H1 (cell line): ENCODE measurements around the gene MKX. TPM values are rescaled to one million over a fixed set of nuclear protein-coding genes. Genes with fewer than 3 reads are reported as not detected.

Experiments
- CTCF ChIA-PET: fragments of 300-600 bp; sonication (Branson Sonifier 250); formaldehyde crosslinking; loops from one replicate; lab custom pipeline; 2021; ENCODE audit not compliant: partially characterized antibody; lab: Charles Lee
- POLR2A ChIA-PET: fragments of 300-600 bp; sonication (Branson Sonifier 250); formaldehyde crosslinking; loops from one replicate; lab custom pipeline; 2021; ENCODE audit warnings: inconsistent platforms; ENCODE audit not compliant: partially characterized antibody; lab: Charles Lee
- DNase-seq, 2 experiments: peaks; one replicate each; pipeline versions ENCODE4 v3.0.0 to v3.0.0-alpha.2; 2010 to 2022; ENCODE audit warnings: low spot score in 2 of 2, low read depth in 1 of 2, mixed read lengths in 1 of 2
- FAIRE-seq: peaks from 2 replicates; lab custom pipeline; 2011; peaks lifted over from hg19 to GRCh38; lab: Jason Lieb, UNC
- H2AFZ ChIP-seq: 2 replicates; pipeline ENCODE4 v1.8.1; 2012; ENCODE audit warnings: low read length, inconsistent platforms
- H2AK5ac ChIP-seq: 2 replicates; pipeline ENCODE4 v1.6.1; 2013; ENCODE audit warnings: low read depth, low read length
- H2BK120ac ChIP-seq: replicated peaks from 2 replicates; pipeline ENCODE3; 2013; ENCODE audit warnings: low read depth, low read length, inconsistent platforms
- H2BK12ac ChIP-seq: 2 replicates; pipeline ENCODE4 v1.6.1; 2013; ENCODE audit warnings: low read depth, low read length
- H2BK15ac ChIP-seq: 2 replicates; pipeline ENCODE4 v1.6.1; 2013; ENCODE audit warnings: low read length
- H2BK20ac ChIP-seq: 2 replicates; pipeline ENCODE4 v1.6.1; 2013; ENCODE audit warnings: low read length
- H2BK5ac ChIP-seq: 2 replicates; pipeline ENCODE4 v1.6.1; 2013; ENCODE audit warnings: low read depth, low read length
- H3K14ac ChIP-seq: 2 replicates; pipeline ENCODE4 v1.6.1; 2013; ENCODE audit warnings: inconsistent platforms; ENCODE audit not compliant: insufficient read length
- H3K18ac ChIP-seq: 2 replicates; pipeline ENCODE4 v1.6.1; 2013; ENCODE audit warnings: low read length; ENCODE audit errors: extremely low read depth
- H3K23ac ChIP-seq: 2 replicates; pipeline ENCODE4 v1.6.1; 2013; ENCODE audit warnings: inconsistent platforms; ENCODE audit not compliant: insufficient read length
- H3K23me2 ChIP-seq: 2 replicates; pipeline ENCODE4 v1.6.1; 2013; ENCODE audit warnings: low read depth, low read length
- H3K27ac ChIP-seq: 2 replicates; pipeline ENCODE4 v1.6.1; 2011; ENCODE audit warnings: low read depth, low read length, inconsistent platforms
- H3K27me3 ChIP-seq, 4 experiments: replicated peaks in 1 of 4; 1 replicate in 1 of 4; 2 replicates in 3 of 4; pipeline versions ENCODE4 v1.6.1 to v1.8.1; 2011 to 2013; ENCODE audit warnings: low read length in 3 of 4, mild to moderate bottlenecking in 3 of 4, inconsistent platforms in 2 of 4, mixed read lengths in 2 of 4, moderate library complexity in 1 of 4; ENCODE audit not compliant: control insufficient read depth in 3 of 4, insufficient read depth in 3 of 4; ENCODE audit errors: extremely low read depth in 1 of 4
- H3K36me3 ChIP-seq, 4 experiments: 2 replicates each; pipeline versions ENCODE4 v1.6.1 to v1.8.1; 2011 to 2013; ENCODE audit warnings: mild to moderate bottlenecking in 4 of 4, low read length in 3 of 4, moderate library complexity in 2 of 4, control low read depth in 1 of 4, inconsistent platforms in 1 of 4; ENCODE audit not compliant: insufficient read depth in 4 of 4, control insufficient read depth in 2 of 4
- H3K4ac ChIP-seq: replicated peaks from 2 replicates; pipeline ENCODE3; 2013; ENCODE audit warnings: low read length, low read depth, mixed read lengths, inconsistent platforms; ENCODE audit not compliant: insufficient read length
- H3K4me1 ChIP-seq, 4 experiments: replicated peaks in 1 of 4; 1 replicate in 1 of 4; 2 replicates in 3 of 4; pipeline versions ENCODE4 v1.6.1 to v1.8.1; 2011 to 2013; ENCODE audit warnings: low read length in 3 of 4, inconsistent platforms in 2 of 4, mixed read lengths in 1 of 4; ENCODE audit not compliant: insufficient read depth in 4 of 4, control insufficient read depth in 3 of 4
- H3K4me2 ChIP-seq, 2 experiments: 2 replicates each; pipeline versions ENCODE4 v1.6.1 to v1.8.1; 2011 to 2013; ENCODE audit warnings: low read depth in 2 of 2, low read length in 2 of 2, control low read depth in 1 of 2, inconsistent platforms in 1 of 2, mild to moderate bottlenecking in 1 of 2; ENCODE audit not compliant: insufficient read depth in 1 of 2
- H3K4me3 ChIP-seq, 4 experiments: fragments of 200-600, 300-600 bp in 1 of 4; sonication (generic), shearing (Covaris generic), sonication (Bioruptor Twin) in 1 of 4; 2 replicates each; pipeline versions ENCODE4 v1.5.1 to v1.8.1; 2011 to 2016; ENCODE audit warnings: low read length in 4 of 4, low read depth in 3 of 4, control low read depth in 2 of 4, inconsistent platforms in 2 of 4, mild to moderate bottlenecking in 2 of 4, mixed read lengths in 1 of 4, moderate library complexity in 1 of 4; ENCODE audit not compliant: insufficient read depth in 2 of 4; ENCODE audit errors: extremely low read depth in 1 of 4
- H3K56ac ChIP-seq: replicated peaks from 2 replicates; pipeline ENCODE3; 2013; ENCODE audit warnings: low read depth, mild to moderate bottlenecking, mixed read lengths, low read length, inconsistent platforms; ENCODE audit not compliant: insufficient read length
- H3K79me1 ChIP-seq: 2 replicates; pipeline ENCODE4 v1.6.1; 2013; ENCODE audit warnings: low read depth, low read length, control low read depth
- H3K79me2 ChIP-seq, 2 experiments: 2 replicates each; pipeline versions ENCODE4 v1.6.1 to v1.8.1; 2012 to 2013; ENCODE audit warnings: low read length in 2 of 2, mild to moderate bottlenecking in 2 of 2, inconsistent platforms in 1 of 2; ENCODE audit not compliant: insufficient read depth in 2 of 2, control insufficient read depth in 1 of 2
- H3K9ac ChIP-seq, 4 experiments: replicated peaks in 1 of 4; 1 replicate in 1 of 4; 2 replicates in 3 of 4; pipeline versions ENCODE4 v1.6.1 to v1.8.1; 2011 to 2013; ENCODE audit warnings: low read depth in 3 of 4, low read length in 3 of 4, control low read depth in 2 of 4, mild to moderate bottlenecking in 2 of 4, moderate library complexity in 2 of 4, inconsistent platforms in 1 of 4; ENCODE audit errors: extremely low read depth in 1 of 4
- H3K9me3 ChIP-seq, 2 experiments: 2 replicates each; pipeline versions ENCODE4 v1.6.1 to v1.8.1; 2012 to 2013; ENCODE audit warnings: mild to moderate bottlenecking in 2 of 2, moderate library complexity in 2 of 2, control low read depth in 1 of 2, inconsistent platforms in 1 of 2, low read depth in 1 of 2, low read length in 1 of 2, mixed read lengths in 1 of 2; ENCODE audit not compliant: insufficient read depth in 2 of 2
- H4K20me1 ChIP-seq, 2 experiments: replicated peaks in 1 of 2; 2 replicates each; pipeline versions ENCODE3 to v1.8.1; 2011 to 2013; ENCODE audit warnings: inconsistent platforms in 2 of 2, low read length in 2 of 2, mild to moderate bottlenecking in 1 of 2; ENCODE audit not compliant: insufficient read depth in 2 of 2, control insufficient read depth in 1 of 2
- H4K5ac ChIP-seq: 2 replicates; pipeline ENCODE4 v1.6.1; 2013; ENCODE audit warnings: low read length, low read depth, mixed read lengths, inconsistent platforms; ENCODE audit not compliant: insufficient read length
- H4K8ac ChIP-seq: 2 replicates; pipeline ENCODE4 v1.8.0; 2013; ENCODE audit warnings: mild to moderate bottlenecking, moderate library complexity, low read length, inconsistent platforms; ENCODE audit not compliant: insufficient read depth; ENCODE audit errors: extremely low read depth
- H4K91ac ChIP-seq: replicated peaks from 2 replicates; pipeline ENCODE3; 2013; ENCODE audit warnings: low read length, mixed read lengths, inconsistent platforms; ENCODE audit not compliant: insufficient read length
- BCL11A ChIP-seq, 2 experiments: IDR thresholded peaks; one replicate each; pipeline ENCODE4 v1.6.1; 2011; ENCODE audit warnings: low read depth in 2 of 2, low read length in 2 of 2, mild to moderate bottlenecking in 2 of 2
- CEBPB ChIP-seq: IDR thresholded peaks from 2 replicates; pipeline ENCODE4 v1.6.1; 2012; ENCODE audit warnings: low read depth, low read length
- CTCF ChIP-seq, 3 experiments: IDR thresholded peaks; 1 replicate in 2 of 3; 2 replicates in 1 of 3; pipeline versions ENCODE4 v1.5.1 to v1.6.1; 2011; ENCODE audit warnings: low read length in 3 of 3, mild to moderate bottlenecking in 3 of 3, inconsistent platforms in 2 of 3, low read depth in 1 of 3, moderate library complexity in 1 of 3; ENCODE audit not compliant: insufficient read depth in 1 of 3; ENCODE audit errors: control extremely low read depth in 1 of 3
- EGR1 ChIP-seq: IDR thresholded peaks from 2 replicates; pipeline ENCODE4 v1.6.1; 2011; ENCODE audit warnings: low read depth, low read length, borderline replicate concordance
- EP300 ChIP-seq, 2 experiments: IDR thresholded peaks; 1 replicate in 1 of 2; 2 replicates in 1 of 2; pipeline ENCODE4 v1.6.1; 2011 to 2012; ENCODE audit warnings: low read depth in 2 of 2, low read length in 2 of 2, mild to moderate bottlenecking in 2 of 2, borderline replicate concordance in 1 of 2, inconsistent platforms in 1 of 2, moderate library complexity in 1 of 2
- HDAC6 ChIP-seq: IDR thresholded peaks from one replicate; pipeline ENCODE4 v1.7.1; 2012; ENCODE audit warnings: low read depth, mild to moderate bottlenecking, inconsistent platforms, low read length, moderate library complexity
- JUN ChIP-seq: IDR thresholded peaks from 2 replicates; pipeline ENCODE4 v1.6.1; 2011; ENCODE audit warnings: low read depth, mild to moderate bottlenecking, improper control_type of control experiment, low read length
- POU5F1 ChIP-seq: IDR thresholded peaks from 2 replicates; pipeline ENCODE4 v1.6.1; 2011; ENCODE audit warnings: low read depth, mild to moderate bottlenecking, low read length, moderate library complexity
- SAP30 ChIP-seq: fragments of 300-600 bp; sonication (generic); IDR thresholded peaks from 2 replicates; pipeline ENCODE4 v1.7.1; 2012; ENCODE audit warnings: low read length, moderate library complexity, mild to moderate bottlenecking, inconsistent platforms; ENCODE audit not compliant: insufficient read depth, insufficient replicate concordance
- TAF1 ChIP-seq: IDR thresholded peaks from 2 replicates; pipeline ENCODE4 v1.6.1; 2011; ENCODE audit warnings: mild to moderate bottlenecking, low read depth, low read length
- TAF7 ChIP-seq: optimal IDR thresholded peaks from 2 replicates; pipeline ENCODE3; 2011; ENCODE audit warnings: low read depth, mild to moderate bottlenecking, inconsistent platforms, low read length, moderate library complexity, borderline replicate concordance
- WGBS, 2 experiments: shearing (Covaris generic) in 1 of 2; methylation state at CpG; one replicate each; pipeline versions ENCODE4 v1.1.6 to v1.1.7; 2013 to 2015; ENCODE audit warnings: low lambda C conversion rate in 2 of 2, mixed read lengths in 2 of 2, inconsistent platforms in 1 of 2, low coverage in 1 of 2, missing lambda C conversion rate in 1 of 2; ENCODE audit not compliant: insufficient replicate concordance in 2 of 2, insufficient coverage in 1 of 2, insufficient read length in 1 of 2; ENCODE audit errors: extremely low coverage in 1 of 2, missing lambda C conversion rate in 1 of 2; 5-methylcytosine and 5-hydroxymethylcytosine counted together
- polyA plus RNA-seq, 7 experiments: library from polyadenylated mRNA; depleted of rRNA in 3 of 7; stranded (reverse) in 5 of 7; unstranded in 2 of 7; fragments of >200 nt in 5 of 7; fragments of 200-250 nt in 2 of 7; gene quantifications; 1 replicate in 5 of 7; 2 replicates in 1 of 7; 4 replicates in 1 of 7; pipeline versions ENCODE4 v1.2.1 to v1.2.3, GENCODE V29; 2011 to 2013; ENCODE audit warnings: missing spikeins in 2 of 7, mixed read lengths in 2 of 7
- total RNA-seq: library from RNA; stranded (reverse); fragmentation: NEBNext Ultra II Directional; extraction: Animal tissue kit (Norgen Biotek cat#: 25700); gene quantifications from 2 replicates; pipeline ENCODE4 v1.2.1, GENCODE V29; 2021
- TF ChIP-seq, protein P1 (sequence below): IDR thresholded peaks from 2 replicates; pipeline ENCODE4 v1.6.1; 2012; ENCODE audit warnings: inconsistent platforms

MKX gene
- total and polyA plus RNA-seq, 2 of the 8 experiments (the other 6 are each of a cell fraction or from before 2014, with no cell fraction given), result 0.21 to 1.3 TPM

DNA sequence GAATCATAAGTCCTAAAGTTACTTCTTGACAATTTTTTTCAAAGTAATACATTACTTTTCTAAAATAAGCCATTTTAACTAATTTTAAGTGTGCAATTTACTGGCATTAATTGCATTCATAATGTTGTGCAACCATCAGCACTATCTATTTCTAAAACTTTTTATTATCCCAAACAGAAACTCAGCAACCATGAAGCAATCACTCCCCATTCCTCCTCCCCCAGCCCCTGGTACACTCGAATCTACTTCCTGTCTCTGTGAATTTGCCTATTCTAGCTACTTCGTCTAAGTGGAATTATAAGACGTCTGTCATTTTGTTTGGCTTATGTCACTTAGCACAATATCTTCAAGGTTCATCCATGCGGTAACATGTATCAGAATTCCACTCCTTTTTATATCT is 84.9 kb downstream of the MKX start:
- no peaks in the 10 kb centered on the region for H3K79me2 ChIP-seq
- no peak overlapping the region for H2BK12ac ChIP-seq
- H4K8ac ChIP-seq, result no peak overlapping the region
- no peaks in the 10 kb centered on the region for H3K36me3 ChIP-seq
- DNase-seq (no peak), FAIRE-seq (no peak)
- no peaks in the 10 kb centered on the region for H4K20me1 ChIP-seq
- no peaks in the 10 kb centered on the region for H3K79me1 ChIP-seq
- ChIA-PET CTCF (interaction anchor here (0.7 to 1.9 kb wide), 4 partner anchors 9 to 133 kb away, joined by 3 to 5 read pairs (median 3); no protein-coding TSS in a partner anchor), POLR2A (no interaction called here)
- WGBS, 2 experiments, result 71% methylated on average over 4 of the region's 4 CpGs; no CpG with 5 or more reads in 1 of the 2 experiments
- H3K18ac ChIP-seq, result no peak overlapping the region
- no peak overlapping the region for H4K5ac ChIP-seq
- no peak overlapping the region for H2AFZ ChIP-seq
- H2BK20ac ChIP-seq, result no peak overlapping the region
- TF ChIP-seq, protein P1, sequence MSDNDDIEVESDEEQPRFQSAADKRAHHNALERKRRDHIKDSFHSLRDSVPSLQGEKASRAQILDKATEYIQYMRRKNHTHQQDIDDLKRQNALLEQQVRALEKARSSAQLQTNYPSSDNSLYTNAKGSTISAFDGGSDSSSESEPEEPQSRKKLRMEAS, result no peak
- TF ChIP-seq TAF1, result no peak
- no peak for TF ChIP-seq EGR1
- TF ChIP-seq JUN, result no peak
- no peak for TF ChIP-seq HDAC6
- TF ChIP-seq TAF7, result no peak
- TF ChIP-seq BCL11A (IDR thresholded peaks at IDR 0.05; ENCODE audit: low read depth in 2 of 2, low read length in 2 of 2), result no peak
- TF ChIP-seq EP300 (IDR thresholded peaks at IDR 0.05; ENCODE audit: borderline replicate concordance in 1 of 2, low read depth in 2 of 2, low read length in 2 of 2), result no peak
- no peak for TF ChIP-seq SAP30
- no peak for TF ChIP-seq POU5F1
- TF ChIP-seq CTCF (IDR thresholded peaks at IDR 0.05; ENCODE audit: control extremely low read depth in 1 of 3, insufficient read depth in 1 of 3, low read depth in 1 of 3, low read length in 3 of 3), result no peak
- no peak for TF ChIP-seq CEBPB
- H3K4me1 ChIP-seq, result no peaks in the 10 kb centered on the region; a peak in 1 of 7 replicates
- no peak overlapping the region for H3K14ac ChIP-seq
- no peaks in the 10 kb centered on the region for H3K27me3 ChIP-seq
- no peak overlapping the region for H4K91ac ChIP-seq
- H3K4me3 ChIP-seq, result no peak overlapping the region
- H3K23ac ChIP-seq, result no peak overlapping the region
- H2AK5ac ChIP-seq, result no peak overlapping the region
- H3K27ac ChIP-seq, result no peak overlapping the region
- no peak overlapping the region for H3K56ac ChIP-seq
- no peaks in the 10 kb centered on the region for H3K23me2 ChIP-seq
- no peak overlapping the region for H3K9ac ChIP-seq
- no peak overlapping the region for H2BK120ac ChIP-seq
- H3K9me3 ChIP-seq, result no peaks in the 10 kb centered on the region
- no peak overlapping the region for H3K4me2 ChIP-seq
- no peak overlapping the region for H3K4ac ChIP-seq
- no peak overlapping the region for H2BK5ac ChIP-seq
- H2BK15ac ChIP-seq, result no peak overlapping the region
